Subcutaneous adipose tissue (tissue), 4 donors: ENCODE measurements around the gene CD200R1L. TPM values are rescaled to one million over a fixed set of nuclear protein-coding genes. Genes with fewer than 3 reads are reported as not detected.

ENCODE experiments used
- total RNA-seq, 4 donors: library from RNA; depleted of rRNA; stranded (reverse); fragments of >200 nt; gene quantifications; one replicate each; pipeline ENCODE4 v1.1.0, GENCODE V29; 2016

Gene CD200R1L
- total RNA-seq, 4 donors from 2014 or later: not detected

Other genes with a start within 250 kb of the CD200R1L start
- gene CCDC80, start 205.7 kb downstream of the CD200R1L start, total RNA-seq: 100 to 1,000 TPM in 2 of 4 donors, 10 to 100 TPM in 2; 50.3 to 260 (median 122) TPM
- gene CD200R1, start 128.2 kb upstream of the CD200R1L start, total RNA-seq: 1 to 10 TPM; 3.0 to 7.3 (median 6.2) TPM
- 10 to 100 TPM; 19.9 to 37.2 (median 22.8) TPM for gene GTPBP8, start 144.1 kb upstream of the CD200R1L start, total RNA-seq